K562 (cell line): ENCODE measurements around the gene FOSL1.

Source experiments
- CTCF ChIP-seq, 3 experiments: IDR thresholded peaks in 2 of 3; conservative IDR thresholded peaks in 1 of 3; 2 replicates each; pipeline ENCODE4 v1.5.1; 2011 to 2012; ENCODE audit warnings: low read length in 3 of 3, mild to moderate bottlenecking in 3 of 3, control low read depth in 2 of 3, improper control_type of control experiment in 1 of 3, inconsistent platforms in 1 of 3, low read depth in 1 of 3, mixed read lengths in 1 of 3, moderate library complexity in 1 of 3; ENCODE audit not compliant: insufficient read depth in 2 of 3
- MAFG ChIP-seq: fragments of 450-650 bp; conservative IDR thresholded peaks from 2 replicates; pipeline ENCODE4 v1.6.1; 2016; ENCODE audit warnings: missing genetic modification characterization, missing compliant biosample characterization
- MYC ChIP-seq, 2 experiments: fragments of 250-450 bp in 1 of 2; sonication (Bioruptor Pico) in 1 of 2; IDR thresholded peaks; 2 replicates each; pipeline versions ENCODE4 v1.5.1 to v1.6.1; 2012 to 2021; ENCODE audit warnings: low read depth in 2 of 2, borderline replicate concordance in 1 of 2, improper control_type of control experiment in 1 of 2, low read length in 1 of 2, mild to moderate bottlenecking in 1 of 2, moderate library complexity in 1 of 2
- NKRF ChIP-seq: fragments of 450-650 bp; IDR thresholded peaks from 2 replicates; pipeline ENCODE4 v1.6.1; 2016; ENCODE audit warnings: borderline replicate concordance
- NR2F6 ChIP-seq: fragments of 450-650 bp; formaldehyde crosslinking; IDR thresholded peaks from 2 replicates; pipeline ENCODE4 v1.4.0; 2020; ENCODE audit warnings: mild to moderate bottlenecking
- NR3C1 ChIP-seq: sonication (generic); formaldehyde crosslinking; IDR thresholded peaks from 2 replicates; pipeline ENCODE4 v1.8.1; 2022; ENCODE audit warnings: missing genetic modification reagents
- POLR2A ChIP-seq: fragments of 450-650 bp; conservative IDR thresholded peaks from 2 replicates; pipeline ENCODE4 v1.6.1; 2016
- PRDM10 ChIP-seq: fragments of 450-650 bp; IDR thresholded peaks from 2 replicates; pipeline ENCODE4 v1.6.1; 2018; ENCODE audit not compliant: partially characterized antibody
- TRIM24 ChIP-seq, 2 experiments: fragments of 450-650 bp; IDR thresholded peaks; 2 replicates each; pipeline ENCODE4 v1.6.1; 2016
- TSHZ1 ChIP-seq: fragments of 250-450 bp; sonication (Bioruptor Pico); IDR thresholded peaks from 2 replicates; pipeline ENCODE4 v1.4.0; 2020; ENCODE audit warnings: mild to moderate bottlenecking, moderate library complexity
- ZNF655 ChIP-seq: fragments of 250-450 bp; sonication (Bioruptor Pico); IDR thresholded peaks from 2 replicates; pipeline ENCODE4 v1.5.0; 2021
- ZNF76 ChIP-seq: fragments of 250-450 bp; sonication (Bioruptor Pico); IDR thresholded peaks from 2 replicates; pipeline ENCODE4 v1.4.0; 2020; ENCODE audit warnings: mild to moderate bottlenecking, moderate library complexity, borderline replicate concordance

- TF ChIP-seq POLR2A (no peak; the same call in 1 of the 2 replicates), PRDM10 (no peak), MAFG (tag) (no peak), NKRF (no peak), ZNF76 (CRISPR knock-in tag) (no peak), ZNF655 (CRISPR knock-in tag) (no peak), TSHZ1 (CRISPR knock-in tag) (no peak), CTCF (IDR thresholded peaks at IDR 0.05 in 2 of 3, conservative IDR thresholded peaks at IDR 0.05 in 1 of 3; ENCODE audit: insufficient read depth in 2 of 3, low read depth in 1 of 3, low read length in 3 of 3) (no peak), NR3C1 (no peak), TRIM24 (IDR thresholded peaks at IDR 0.05) (no peak), NR2F6 (CRISPR knock-in tag) (no peak), MYC (IDR thresholded peaks at IDR 0.05; ENCODE audit: low read depth, low read length) (no peak), MYC (CRISPR knock-in tag; IDR thresholded peaks at IDR 0.05; ENCODE audit: borderline replicate concordance, low read depth) (no peak)
Observed at GRCh38 chr11:65892661-65893317, 7.4 kb downstream of the FOSL1 start.
